D341Med (cell line): Measurements from ENCODE around the gene CNNM4.

Source experiments
- DNase-seq: peaks from one replicate; pipeline ENCODE4 v3.0.0; 2012; ENCODE audit warnings: low spot score

Gene CNNM4

DNA sequence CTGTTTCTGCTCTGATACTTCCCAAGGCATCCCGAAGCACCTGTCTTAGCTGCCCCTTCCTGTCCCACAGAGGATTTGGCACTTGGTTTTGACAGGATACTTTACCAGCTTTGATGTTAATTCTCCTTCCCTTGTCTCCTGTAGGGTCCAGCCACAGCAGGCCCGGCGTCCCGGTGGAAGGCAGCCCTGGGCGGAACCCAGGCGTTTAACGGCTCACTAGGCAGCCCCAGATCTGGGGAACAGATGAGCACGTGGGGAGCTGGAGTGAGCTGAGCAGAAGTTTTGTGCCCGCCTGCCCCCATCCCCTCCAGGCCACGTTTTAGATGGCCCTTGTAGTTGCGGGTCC is 71.7 kb downstream of the CNNM4 start:
- no peak for DNase-seq

GRCh38 chr2:96832754-96833507 is 72.2 kb downstream of the CNNM4 start:
- no peak for DNase-seq

- DNase-seq = no peak
Measured at GRCh38 chr2:96835830-96836229, 75.1 kb downstream of the CNNM4 start.

GRCh38 chr2:96837575-96837974 is 76.9 kb downstream of the CNNM4 start:
- DNase-seq = no peak

DNA sequence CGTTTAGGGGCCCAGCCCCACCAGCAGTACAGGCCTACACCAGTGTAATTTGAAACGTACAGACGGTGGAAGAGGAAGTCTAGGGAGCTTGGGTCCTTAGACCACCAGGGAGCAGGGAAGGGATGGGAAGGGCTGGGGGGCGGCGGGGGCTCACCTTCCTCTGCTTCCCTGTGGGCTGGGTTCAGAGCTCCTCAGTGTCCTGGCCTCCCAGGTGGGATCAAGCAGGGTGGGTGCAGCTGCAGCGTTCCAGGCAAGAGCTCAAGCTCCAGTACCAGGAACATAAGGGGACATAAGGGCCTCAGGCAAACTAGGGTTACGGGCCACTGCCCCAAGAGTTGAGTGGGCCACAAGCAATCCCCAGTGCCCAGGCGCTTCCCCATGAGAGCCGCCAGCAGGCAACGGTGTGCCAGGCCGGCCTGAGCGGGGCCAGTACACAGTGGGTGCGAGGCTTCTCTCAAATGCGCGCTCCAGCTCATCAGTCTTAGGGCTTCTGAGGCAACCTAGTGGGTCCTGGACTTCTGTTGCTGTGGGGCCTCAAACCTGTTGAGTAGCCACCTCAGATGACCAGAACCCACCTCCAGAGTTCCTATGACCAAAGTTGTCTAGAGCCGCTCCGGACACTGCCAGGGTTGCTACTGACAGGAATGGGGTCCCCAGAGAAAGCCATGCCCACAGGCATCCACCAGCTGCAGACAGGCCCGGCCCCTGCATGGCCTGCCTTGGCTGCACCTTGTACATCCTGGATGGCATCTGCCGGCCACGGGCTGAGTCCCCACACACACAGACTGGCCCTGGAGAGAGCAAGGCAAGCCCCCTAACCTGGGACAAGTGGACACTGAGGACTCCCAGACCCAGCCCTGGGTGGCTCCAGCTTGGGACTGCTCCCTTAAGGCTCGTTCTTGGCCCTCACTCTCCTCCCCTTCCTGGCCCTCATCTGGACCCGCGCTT is 77.9 kb downstream of the CNNM4 start:
- no peak for DNase-seq

DNA sequence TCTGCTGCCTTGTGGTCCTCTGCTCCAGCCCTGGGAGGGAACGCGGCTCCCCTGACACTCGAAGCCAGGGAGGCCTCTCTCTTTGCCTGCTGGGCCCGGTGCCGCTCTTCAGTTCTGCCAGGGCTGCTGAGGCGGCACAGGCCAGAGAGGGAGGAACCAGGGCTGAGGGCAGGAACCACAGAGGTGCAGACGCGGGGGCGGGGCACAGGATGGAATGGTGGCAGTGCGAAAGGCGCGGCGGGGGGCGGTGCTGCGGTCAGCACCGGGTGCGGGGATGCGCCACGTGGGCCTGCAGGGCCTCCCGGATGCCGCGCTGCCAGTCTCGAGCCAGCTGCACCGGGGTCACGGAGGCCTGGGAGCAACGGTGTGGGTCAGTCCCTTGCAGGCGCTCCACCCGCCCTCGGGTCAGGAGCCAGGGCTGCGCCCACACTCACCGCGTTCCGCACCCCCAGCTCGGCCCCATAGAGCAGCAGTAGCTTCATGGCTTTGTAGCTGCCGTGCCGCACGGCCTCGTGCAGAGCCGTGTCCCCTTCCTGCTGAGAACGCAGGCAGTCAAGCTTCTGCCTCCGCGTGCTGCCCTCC is 78.7 kb downstream of the CNNM4 start:
- DNase-seq = no peak

- DNase-seq = no peak
Measured at GRCh38 chr2:96839875-96840850, 79.5 kb downstream of the CNNM4 start.

DNA sequence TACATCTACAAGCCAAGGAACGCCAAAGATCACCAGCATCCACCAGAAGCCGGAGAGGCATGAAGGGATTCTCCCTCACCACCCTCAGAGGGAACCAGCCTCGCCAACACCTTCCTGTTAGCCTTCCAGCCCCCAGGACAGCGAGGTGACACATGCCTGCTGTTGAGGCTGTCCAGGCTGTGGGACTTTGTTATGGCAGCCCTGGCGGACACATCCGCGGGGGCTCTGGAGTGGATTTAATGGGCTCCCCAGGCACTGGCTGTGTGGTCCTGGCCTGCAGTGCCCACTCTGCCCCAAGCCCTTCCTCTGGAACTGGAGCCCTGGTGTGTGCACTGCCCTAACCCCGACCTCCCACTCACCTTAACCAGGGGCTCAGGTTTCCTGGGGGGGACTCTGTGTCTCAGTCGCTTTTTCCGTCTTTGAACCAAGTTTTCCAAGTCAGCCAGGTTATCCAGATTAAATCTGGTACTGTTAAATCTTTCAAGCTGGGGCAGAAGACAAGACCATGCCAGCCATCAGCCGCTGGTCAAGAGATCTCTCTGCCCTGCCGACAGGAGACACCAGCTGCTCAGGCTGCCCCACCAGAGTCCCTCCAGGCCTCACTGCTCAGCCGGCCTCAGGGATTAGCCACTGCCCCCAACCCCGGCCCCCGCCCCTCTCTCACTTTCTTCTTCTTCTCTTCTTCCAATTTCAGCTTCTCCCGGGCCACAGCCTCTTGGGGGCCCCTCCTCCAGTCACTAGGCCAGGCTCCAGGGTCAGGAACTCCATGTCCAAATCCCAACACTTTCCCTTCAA is 81.2 kb downstream of the CNNM4 start:
- DNase-seq = no peak

DNA sequence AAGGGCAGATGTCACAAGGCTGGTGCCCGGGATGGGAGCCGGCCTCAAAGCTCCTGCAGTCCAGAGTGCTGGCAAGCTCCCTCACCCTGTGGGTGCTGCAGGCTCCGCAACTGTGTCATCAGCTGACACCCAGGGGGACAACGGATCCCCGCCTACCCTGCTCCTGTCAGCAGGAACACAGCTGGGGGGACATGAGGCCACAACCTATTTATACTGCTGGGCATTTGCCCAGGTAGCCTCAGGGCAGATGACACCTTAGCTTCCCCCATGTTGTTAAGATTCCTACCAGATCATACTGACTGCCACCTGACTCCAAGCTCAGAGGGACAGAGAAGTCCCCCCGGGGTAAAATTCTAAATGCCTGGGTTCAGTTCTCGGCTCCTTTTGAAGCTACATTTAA is 81.9 kb downstream of the CNNM4 start:
- DNase-seq = no peak

- DNase-seq = no peak
Measured at GRCh38 chr2:96843538-96844268, 83.0 kb downstream of the CNNM4 start, which contains the start of gene ANKRD23. Gene ANKRD23 (minus strand): TSS chr2:96844021. CDS start chr2:96843992, 29 bp downstream.

DNA sequence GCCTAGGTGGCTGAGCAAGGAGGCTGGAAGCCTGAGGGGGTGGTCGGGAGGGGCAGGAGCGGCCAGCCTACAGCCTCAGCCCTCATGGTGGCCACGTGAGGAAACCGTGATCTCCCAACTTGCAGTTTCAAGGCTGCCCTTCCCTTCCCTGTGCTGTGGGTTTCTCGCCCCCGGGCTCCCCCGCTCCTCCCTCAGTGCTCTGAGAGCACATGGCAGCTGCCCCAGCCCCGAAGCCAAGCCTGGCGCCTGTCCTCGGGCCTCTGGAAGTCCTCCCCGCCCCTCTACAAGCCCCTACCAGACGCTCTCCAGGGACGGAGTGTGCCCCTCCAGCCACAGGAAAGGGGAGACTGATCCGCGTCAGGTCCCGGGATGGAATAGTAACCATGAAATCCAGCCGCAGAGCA is 83.7 kb downstream of the CNNM4 start:
- DNase-seq = no peak

DNA sequence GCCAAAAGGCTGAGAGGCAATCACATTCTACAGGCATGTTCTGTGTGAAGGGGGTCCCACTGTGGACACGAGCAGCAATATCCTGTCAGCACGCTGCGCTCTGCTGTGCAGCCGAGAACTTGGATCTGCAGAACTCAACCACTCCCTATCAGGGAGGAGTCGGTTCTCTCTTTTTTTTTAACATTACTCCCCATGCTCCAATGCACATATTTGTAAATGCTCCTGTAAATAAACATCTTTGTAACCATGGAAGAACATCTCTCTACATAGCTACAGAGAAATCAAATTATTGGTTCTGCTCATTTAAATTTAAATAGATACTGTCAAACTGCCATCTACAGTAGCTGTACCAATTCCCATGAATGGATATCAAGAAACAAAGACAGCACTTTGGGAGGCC is 86.1 kb downstream of the CNNM4 start:
- no peak for DNase-seq

DNA sequence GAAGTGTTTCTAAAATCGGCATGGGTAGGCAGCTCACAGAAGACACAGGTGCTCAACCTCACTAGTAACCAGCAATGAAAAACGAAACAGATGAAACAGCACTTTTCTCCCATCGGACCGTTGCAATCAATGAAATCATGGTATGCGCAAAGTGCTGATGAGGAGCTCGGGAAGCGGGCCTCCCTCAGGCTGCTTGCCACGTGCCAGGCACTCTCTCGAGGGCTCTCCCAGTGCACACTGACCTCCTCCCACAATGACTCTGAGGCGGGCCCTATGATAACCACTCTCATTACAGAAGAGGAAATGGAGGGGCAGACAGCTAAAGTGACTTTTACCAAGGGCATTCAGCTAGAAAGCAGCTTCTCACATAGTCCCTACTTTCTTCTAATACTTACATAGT is 86.9 kb downstream of the CNNM4 start:
- DNase-seq = no peak

GRCh38 chr2:96848264-96848663 is 87.6 kb downstream of the CNNM4 start:
- DNase-seq = no peak

- DNase-seq = no peak
Measured at GRCh38 chr2:96852667-96853066, 92.0 kb downstream of the CNNM4 start.

- no peak for DNase-seq
Measured at GRCh38 chr2:96853321-96853720, 92.6 kb downstream of the CNNM4 start.

GRCh38 chr2:96856776-96857666 is 96.3 kb downstream of the CNNM4 start:
- DNase-seq = no peak

DNA sequence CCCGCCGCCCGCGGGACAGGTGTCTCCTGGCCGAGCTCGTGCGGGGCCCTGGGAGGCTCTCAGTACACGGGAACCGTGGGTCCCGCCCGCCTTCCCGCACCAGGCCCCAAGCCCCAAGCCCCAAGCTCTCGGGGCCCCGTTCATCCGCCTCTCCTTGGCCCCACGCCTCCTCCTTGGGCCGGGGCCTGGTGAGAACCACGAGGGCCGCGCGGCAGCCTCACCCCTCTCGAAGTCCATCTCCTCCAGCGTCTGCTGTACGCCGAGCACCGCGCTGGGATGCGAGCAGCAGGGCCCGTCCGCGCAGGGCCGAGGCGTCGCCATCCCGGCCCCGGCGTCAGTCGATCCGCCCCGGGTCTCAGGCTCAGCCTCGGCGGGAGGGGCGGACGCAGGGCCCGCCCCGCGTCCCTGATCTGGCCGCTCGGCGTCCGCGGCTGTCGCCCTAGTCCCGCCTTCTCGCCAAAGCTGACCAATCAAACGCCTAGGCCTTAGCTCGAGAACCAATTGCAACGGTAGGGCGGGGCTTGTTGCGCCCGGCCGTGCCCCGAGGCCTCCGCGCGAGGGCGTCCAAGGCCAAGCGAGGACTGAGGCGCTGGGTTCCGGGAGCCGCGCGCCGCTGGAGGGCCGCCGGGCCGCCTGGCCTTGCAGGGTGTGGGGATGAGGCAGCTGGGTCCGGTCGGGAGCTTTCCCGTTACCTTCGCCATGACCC is 97.1 kb downstream of the CNNM4 start, which contains the start of gene ANKRD39:
Gene ANKRD39, minus strand, starts transcription at position 350 of the 706 bp plus-strand sequence. Its CDS starts 29 bp downstream, at position 321.
- peak; percentile 99 for DNase-seq
